ENCODE data around the gene UBE3C. TPM values are rescaled to one million over a fixed set of nuclear protein-coding genes. Genes with fewer than 3 reads are reported as not detected.
A peak's percentile ranks its signal among the peaks of the same experiment; 100 is the strongest.

The UBE3C gene
- total RNA-seq, 4 donors from 2014 or later: 70.9 to 107 (median 100) TPM

DNA sequence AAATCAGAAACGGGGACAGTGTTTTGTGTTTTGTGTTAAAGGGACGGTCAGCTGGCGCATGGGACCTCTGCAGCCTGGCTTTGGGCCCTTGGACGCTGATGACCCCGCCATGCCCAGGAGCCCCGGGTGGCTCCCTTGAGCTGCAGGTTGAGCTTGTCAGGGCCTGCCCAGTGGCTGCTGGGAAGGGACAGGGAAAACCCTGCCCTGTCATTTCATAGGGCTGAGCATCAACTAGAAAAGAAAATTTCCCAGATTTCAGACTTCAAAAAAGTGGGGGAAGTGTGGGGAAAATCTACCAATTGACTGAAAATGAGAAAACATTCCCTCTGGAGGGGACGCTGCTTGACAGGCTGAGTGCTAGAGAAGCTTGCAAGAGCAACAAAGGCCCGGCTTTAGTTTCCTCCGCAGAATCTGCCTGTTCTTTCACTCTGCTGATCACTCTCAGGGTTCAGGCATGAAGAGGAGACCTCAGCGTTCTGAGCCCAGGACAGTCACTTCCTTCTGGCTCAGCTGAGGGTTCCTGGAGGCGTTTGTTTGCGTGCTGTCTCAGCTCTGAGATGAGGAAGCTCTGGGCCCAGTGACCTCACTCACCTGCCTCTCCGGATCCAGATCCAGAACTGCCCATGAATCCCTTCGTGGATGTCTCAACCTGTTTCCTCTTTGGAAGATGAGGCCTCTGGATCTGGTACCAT, 179.4 kb downstream of the UBE3C start:
- no peaks in the 10 kb centered on the region for H3K36me3 ChIP-seq
- ATAC-seq: peak; percentile 61
- no peaks in the 10 kb centered on the region for H3K4me1 ChIP-seq
- H3K4me3 ChIP-seq: no peak overlapping the region
- H3K27me3 ChIP-seq: no peaks in the 10 kb centered on the region
- H3K27ac ChIP-seq: peak overlapping the region in 1 of 4 donors; percentile 19
- H3K9me3 ChIP-seq: no peaks in the 10 kb centered on the region
- WGBS, 2 donors (ENCODE audit: low coverage in 1 of 2): 73 to 80% methylated on average over 2 to 13 of the region's 14 CpGs
- no peak for TF ChIP-seq POLR2AphosphoS5 (IDR thresholded peaks at IDR 0.05)
- TF ChIP-seq POLR2A (IDR thresholded peaks at IDR 0.05): no peak
- TF ChIP-seq EP300 (IDR thresholded peaks at IDR 0.05): no peak

Small RNA genes lying within 50 kb of the gene (small RNA-seq; reads per million reads assigned to genes)
- gene AC004975.1: 0 reads per million in 4 donors

Other genes with a start within 250 kb of the UBE3C start
- gene LMBR1, start 245.7 kb upstream of the UBE3C start, total RNA-seq: 10 to 100 TPM; 39.9 to 63.0 (median 59.0) TPM
- 10 to 100 TPM; 15.1 to 20.7 (median 17.1) TPM for gene NOM1, start 189.2 kb upstream of the UBE3C start, total RNA-seq
- gene MNX1, start 128.3 kb upstream of the UBE3C start, total RNA-seq: not detected
- gene DNAJB6, start 198.1 kb downstream of the UBE3C start, total RNA-seq: 100 to 1,000 TPM; 117 to 195 (median 148) TPM

Measured in gastroesophageal sphincter (tissue), 4 donors.